ENCODE measurements around the gene PRSS22. TPM values are rescaled to one million over a fixed set of nuclear protein-coding genes. Genes with fewer than 3 reads are reported as not detected.

The PRSS22 gene
- total RNA-seq, 1 donor from 2014 or later, result 23.3 TPM

- no peak overlapping the region for H3K27ac Mint-ChIP-seq
- H3K36me3 Mint-ChIP-seq (ENCODE audit: insufficient read depth), result peaks cover 11% of the 10 kb centered on the region
- H3K4me1 Mint-ChIP-seq (ENCODE audit: low read depth), result peaks cover 4% of the 10 kb centered on the region
- peaks cover 5% of the 10 kb centered on the region for H3K27me3 Mint-ChIP-seq
- TF ChIP-seq CTCF (IDR thresholded peaks at IDR 0.05; ENCODE audit: unreplicated experiment), result no peak
- no peak for DNase-seq (ENCODE audit: low spot score, unreplicated experiment)
- H3K9me3 Mint-ChIP-seq (ENCODE audit: low read depth), result peaks cover 7% of the 10 kb centered on the region
- peak overlapping the region; percentile 88 for H3K4me3 Mint-ChIP-seq (ENCODE audit: low read depth)
Measured at GRCh38 chr16:2856686-2857450, 1.1 kb downstream of the PRSS22 start.

- DNase-seq (ENCODE audit: low spot score, unreplicated experiment), result no peak
- H3K4me3 Mint-ChIP-seq (ENCODE audit: low read depth), result peak overlapping the region; percentile 50
- peaks cover 7% of the 10 kb centered on the region for H3K9me3 Mint-ChIP-seq (ENCODE audit: low read depth)
- peaks cover 11% of the 10 kb centered on the region for H3K36me3 Mint-ChIP-seq (ENCODE audit: insufficient read depth)
- peaks cover 4% of the 10 kb centered on the region for H3K4me1 Mint-ChIP-seq (ENCODE audit: low read depth)
- H3K27ac Mint-ChIP-seq, result no peak overlapping the region
- TF ChIP-seq CTCF (IDR thresholded peaks at IDR 0.05; ENCODE audit: unreplicated experiment), result no peak
- H3K27me3 Mint-ChIP-seq, result peaks cover 1% of the 10 kb centered on the region
Measured at GRCh38 chr16:2856061-2856670, 1.8 kb downstream of the PRSS22 start.

- no peak for TF ChIP-seq CTCF (IDR thresholded peaks at IDR 0.05; ENCODE audit: unreplicated experiment)
- Mint-ChIP-seq H3K36me3 (ENCODE audit: insufficient read depth) (peaks cover 11% of the 10 kb centered on the region), H3K4me3 (ENCODE audit: low read depth) (no peak overlapping the region), H3K27me3 (no peaks in the 10 kb centered on the region), H3K9me3 (ENCODE audit: low read depth) (peaks cover 7% of the 10 kb centered on the region), H3K27ac (no peak overlapping the region), H3K4me1 (ENCODE audit: low read depth) (peaks cover 4% of the 10 kb centered on the region)
- DNase-seq (ENCODE audit: low spot score, unreplicated experiment), result no peak
Measured at GRCh38 chr16:2855536-2855935, 2.4 kb downstream of the PRSS22 start.

- no peak for DNase-seq (ENCODE audit: low spot score, unreplicated experiment)
- Mint-ChIP-seq H3K4me3 (ENCODE audit: low read depth) (no peak overlapping the region), H3K4me1 (ENCODE audit: low read depth) (peaks cover 4% of the 10 kb centered on the region), H3K27ac (no peak overlapping the region), H3K27me3 (no peaks in the 10 kb centered on the region), H3K9me3 (ENCODE audit: low read depth) (peaks cover 7% of the 10 kb centered on the region), H3K36me3 (ENCODE audit: insufficient read depth) (peaks cover 11% of the 10 kb centered on the region)
- peak; percentile 59 for TF ChIP-seq CTCF (IDR thresholded peaks at IDR 0.05; ENCODE audit: unreplicated experiment)
Measured at GRCh38 chr16:2854700-2855309, 3.2 kb downstream of the PRSS22 start.

- Mint-ChIP-seq H3K27ac (no peak overlapping the region), H3K4me3 (ENCODE audit: low read depth) (no peak overlapping the region), H3K27me3 (peaks cover 6% of the 10 kb centered on the region), H3K9me3 (ENCODE audit: low read depth) (peaks cover 7% of the 10 kb centered on the region), H3K4me1 (ENCODE audit: low read depth) (peaks cover 2% of the 10 kb centered on the region), H3K36me3 (ENCODE audit: insufficient read depth) (peaks cover 11% of the 10 kb centered on the region)
- no peak for TF ChIP-seq CTCF (IDR thresholded peaks at IDR 0.05; ENCODE audit: unreplicated experiment)
- DNase-seq (ENCODE audit: low spot score, unreplicated experiment), result no peak
Measured at GRCh38 chr16:2853531-2854073, 4.4 kb downstream of the PRSS22 start.

Data from progenitor cell of endocrine pancreas (in vitro differentiated cells).